HEK293 (cell line): ENCODE results near the gene PRSS16.
"Not testable (repeated sequence)": the region's sequence is repeated elsewhere in the genome, so short reads cannot be mapped to it uniquely, and the experiment has no call there.

Experiments used
- CTCF ChIA-PET: fragments of 350-600 bp; formaldehyde crosslinking; extraction: SDS; loops from one replicate; lab custom pipeline; 2021; ENCODE audit warnings: antibody characterized with exemption; lab: Yijun Ruan, JAX
- POLR2A ChIA-PET: fragments of 300-600 bp; formaldehyde crosslinking; extraction: SDS; loops from one replicate; lab custom pipeline; 2020; ENCODE audit warnings: antibody characterized with exemption, inconsistent platforms; lab: Yijun Ruan, JAX
- H3K27ac ChIP-seq: fragments of 200-500 bp; sonication (Bioruptor generic); 2 replicates; pipeline ENCODE4 v1.5.1; 2014; ENCODE audit warnings: low read depth, low read length, control low read depth, inconsistent platforms; ENCODE audit errors: extremely low read depth
- H3K36me3 ChIP-seq, 2 experiments: fragments of 200-500 bp in 1 of 2; sonication (Bioruptor generic) in 1 of 2; 1 replicate in 1 of 2; 2 replicates in 1 of 2; pipeline ENCODE4 v1.5.1; 2014 to 2017; ENCODE audit warnings: inconsistent platforms in 2 of 2, low read length in 2 of 2; ENCODE audit not compliant: control insufficient read depth in 2 of 2, insufficient read depth in 1 of 2
- H3K4me1 ChIP-seq: fragments of 200-500 bp; sonication (Bioruptor generic); 2 replicates; pipeline ENCODE4 v1.5.1; 2014; ENCODE audit warnings: mild to moderate bottlenecking, low read length, inconsistent platforms; ENCODE audit not compliant: control insufficient read depth, insufficient read depth
- H3K4me3 ChIP-seq: 2 replicates; pipeline ENCODE4 v1.5.1; 2011; ENCODE audit warnings: low read depth, mild to moderate bottlenecking, control low read depth, low read length, moderate library complexity
- H3K9me3 ChIP-seq: fragments of 200-500 bp; sonication (Bioruptor generic); 2 replicates; pipeline ENCODE4 v1.5.1; 2014; ENCODE audit warnings: low read depth, low read length, inconsistent platforms; ENCODE audit not compliant: control insufficient read depth, insufficient read depth
- BCL11B ChIP-seq: fragments of 450-650 bp; formaldehyde crosslinking; IDR thresholded peaks from 2 replicates; pipeline ENCODE4 v1.5.1; 2016; ENCODE audit warnings: low read depth, missing biosample characterization, missing genetic modification characterization
- PRDM10 ChIP-seq: fragments of 450-650 bp; formaldehyde crosslinking; IDR thresholded peaks from 2 replicates; pipeline ENCODE4 v1.5.1; 2016; ENCODE audit warnings: missing biosample characterization, missing genetic modification characterization
- SP2 ChIP-seq: fragments of 450-650 bp; formaldehyde crosslinking; IDR thresholded peaks from 2 replicates; pipeline ENCODE4 v1.5.1; 2016; ENCODE audit warnings: missing biosample characterization, missing genetic modification characterization
- SP7 ChIP-seq: fragments of 450-650 bp; formaldehyde crosslinking; IDR thresholded peaks from 2 replicates; pipeline ENCODE4 v1.5.1; 2016; ENCODE audit warnings: missing biosample characterization, missing genetic modification characterization
- ZBTB17 ChIP-seq: fragments of 450-650 bp; formaldehyde crosslinking; IDR thresholded peaks from 2 replicates; pipeline ENCODE4 v1.5.1; 2016; ENCODE audit warnings: missing biosample characterization, missing genetic modification characterization
- ZBTB26 ChIP-seq: fragments of 450-650 bp; formaldehyde crosslinking; optimal IDR thresholded peaks from 2 replicates; pipeline ENCODE3; 2016; ENCODE audit warnings: missing biosample characterization, mild to moderate bottlenecking, missing genetic modification characterization
- ZFP3 ChIP-seq: fragments of 450-650 bp; formaldehyde crosslinking; IDR thresholded peaks from 2 replicates; pipeline ENCODE4 v1.5.1; 2016; ENCODE audit warnings: low read depth, missing biosample characterization, missing genetic modification characterization
- ZNF184 ChIP-seq: fragments of 450-650 bp; IDR thresholded peaks from 2 replicates; pipeline ENCODE4 v1.5.1; 2018; ENCODE audit warnings: missing biosample characterization, mild to moderate bottlenecking, missing genetic modification characterization
- ZNF350 ChIP-seq: fragments of 450-650 bp; formaldehyde crosslinking; IDR thresholded peaks from 2 replicates; pipeline ENCODE4 v1.5.0; 2017; ENCODE audit warnings: missing biosample characterization, mild to moderate bottlenecking, missing genetic modification characterization
- ZNF398 ChIP-seq: fragments of 450-650 bp; formaldehyde crosslinking; IDR thresholded peaks from 2 replicates; pipeline ENCODE4 v1.5.1; 2017; ENCODE audit warnings: missing biosample characterization, missing genetic modification characterization
- ZNF473 ChIP-seq: fragments of 450-650 bp; formaldehyde crosslinking; IDR thresholded peaks from 2 replicates; pipeline ENCODE4 v1.5.1; 2017; ENCODE audit warnings: missing biosample characterization, missing genetic modification characterization
- ZNF623 ChIP-seq: fragments of 450-650 bp; formaldehyde crosslinking; IDR thresholded peaks from 2 replicates; pipeline ENCODE4 v1.5.1; 2016; ENCODE audit warnings: missing biosample characterization, missing genetic modification characterization
- ZNF704 ChIP-seq: fragments of 450-650 bp; formaldehyde crosslinking; IDR thresholded peaks from 2 replicates; pipeline ENCODE4 v1.5.1; 2016; ENCODE audit warnings: missing biosample characterization, missing genetic modification characterization
- ZSCAN16 ChIP-seq: fragments of 450-650 bp; formaldehyde crosslinking; IDR thresholded peaks from 2 replicates; pipeline ENCODE4 v1.5.1; 2016; ENCODE audit warnings: missing biosample characterization, missing genetic modification characterization

The PRSS16 gene

GRCh38 chr6:27216874-27217273 lies 30.6 kb upstream of the PRSS16 start:
- Histone ChIP-seq H3K9me3 (no peaks in the 10 kb centered on the region), H3K4me1 (no peaks in the 10 kb centered on the region), H3K36me3 (no peaks in the 10 kb centered on the region; a peak in 1 of 3 replicates), H3K27ac (no peak overlapping the region), H3K4me3 (no peak overlapping the region)
- CTCF ChIA-PET: interaction anchor here (1.2 kb wide), 1 partner anchor 535 kb away, joined by 3 read pairs; no protein-coding TSS in a partner anchor
- TF ChIP-seq ZFP3 (tag by site-specific recombination) (no peak), ZNF473 (tag by site-specific recombination) (no peak), ZNF350 (no peak), ZNF623 (tag by site-specific recombination) (no peak), PRDM10 (tag by site-specific recombination) (no peak), ZSCAN16 (no peak), BCL11B (tag by site-specific recombination) (no peak), ZBTB26 (no peak), ZNF184 (tag by site-specific recombination) (no peak), ZNF398 (tag by site-specific recombination) (no peak), SP2 (tag by site-specific recombination) (no peak), ZNF704 (no peak), SP7 (tag by site-specific recombination) (no peak)
- POLR2A ChIA-PET: no interaction called here

- CTCF ChIA-PET, H3K4me1 ChIP-seq, H3K9me3 ChIP-seq, H3K36me3 ChIP-seq, H3K4me3 ChIP-seq, H3K27ac ChIP-seq, POLR2A ChIA-PET: not testable (repeated sequence)
Measured at GRCh38 chr6:27222971-27223370, 24.5 kb upstream of the PRSS16 start.

- no peak overlapping the region for H3K4me3 ChIP-seq
- no peak overlapping the region for H3K27ac ChIP-seq
- POLR2A ChIA-PET: no interaction called here
- CTCF ChIA-PET: no interaction called here
- no peak for TF ChIP-seq ZFP3 (tag by site-specific recombination)
- 0 out of 2 replicates have a peak, but pooled peaks have one; percentile 12 for TF ChIP-seq ZBTB17 (tag by site-specific recombination)
- no peaks in the 10 kb centered on the region for H3K4me1 ChIP-seq
- no peaks in the 10 kb centered on the region for H3K9me3 ChIP-seq
- no peaks in the 10 kb centered on the region for H3K36me3 ChIP-seq
Measured at GRCh38 chr6:27224729-27225128, 22.8 kb upstream of the PRSS16 start.
